HL-60 (cell line): ENCODE results near the gene ADGRL3.

ENCODE experiments used
- CTCF ChIP-seq: IDR thresholded peaks from one replicate; pipeline ENCODE4 v1.5.1; 2011; ENCODE audit warnings: low read length, control low read depth, inconsistent platforms; ENCODE audit not compliant: insufficient read depth
- GABPA ChIP-seq: IDR thresholded peaks from 2 replicates; pipeline ENCODE4 v1.6.1; 2012; ENCODE audit warnings: low read depth
- POLR2AphosphoS5 ChIP-seq: IDR thresholded peaks from 2 replicates; pipeline ENCODE4 v1.6.1; 2012; ENCODE audit warnings: low read depth
- REST ChIP-seq: IDR thresholded peaks from 2 replicates; pipeline ENCODE4 v1.6.1; 2012; ENCODE audit warnings: low read depth; ENCODE audit not compliant: insufficient replicate concordance
- SPI1 ChIP-seq: IDR thresholded peaks from 2 replicates; pipeline ENCODE4 v1.6.1; 2012; ENCODE audit warnings: low read depth, mild to moderate bottlenecking, borderline replicate concordance

GRCh38 chr4:61405307-61405706, 205.2 kb downstream of the ADGRL3 start:
- TF ChIP-seq CTCF (no peak), POLR2AphosphoS5 (no peak), REST (no peak), GABPA (no peak), SPI1 (no peak)
